Glomerular visceral epithelial cell (primary cell): ENCODE data around the gene TRIM47.
"Not testable (repeated sequence)": the region's sequence is repeated elsewhere in the genome, so short reads cannot be mapped to it uniquely, and the experiment has no call there.

ENCODE experiments used
- DNase-seq: peaks from one replicate; pipeline ENCODE4 v3.0.0-alpha.2; 2016; ENCODE audit errors: extremely low spot score

Gene TRIM47

GRCh38 chr17:75891605-75892555 lies 13.5 kb upstream of the TRIM47 start:
- DNase-seq, result no peak

- no peak for DNase-seq
Measured at GRCh38 chr17:75891022-75891604, 12.7 kb upstream of the TRIM47 start.

GRCh38 chr17:75889454-75889853 lies 11.1 kb upstream of the TRIM47 start:
- no peak for DNase-seq

- DNase-seq, result no peak
Measured at GRCh38 chr17:75888484-75888883, 10.1 kb upstream of the TRIM47 start.

GRCh38 chr17:75885860-75886259 lies 7.5 kb upstream of the TRIM47 start:
- DNase-seq, result not testable (repeated sequence)

- DNase-seq, result no peak
Measured at GRCh38 chr17:75885431-75885830, 7.0 kb upstream of the TRIM47 start.

- DNase-seq, result no peak
Measured at GRCh38 chr17:75881678-75882454, 3.5 kb upstream of the TRIM47 start.

GRCh38 chr17:75880266-75880665 lies 1.9 kb upstream of the TRIM47 start:
- DNase-seq, result no peak

GRCh38 chr17:75877752-75878173 lies 618 bp downstream of the TRIM47 start:
- DNase-seq, result peak; percentile 73

- peak; percentile 97 for DNase-seq
Measured at GRCh38 chr17:75876938-75877751, 1.2 kb downstream of the TRIM47 start.

GRCh38 chr17:75876190-75876937 lies 2.0 kb downstream of the TRIM47 start:
- DNase-seq, result peak; percentile 81

GRCh38 chr17:75875940-75876189 lies 2.5 kb downstream of the TRIM47 start:
- no peak for DNase-seq

GRCh38 chr17:75875182-75875939 lies 3.0 kb downstream of the TRIM47 start:
- DNase-seq, result no peak

- no peak for DNase-seq
Measured at GRCh38 chr17:75874323-75875181, 3.8 kb downstream of the TRIM47 start.

GRCh38 chr17:75873587-75874322 lies 4.6 kb downstream of the TRIM47 start:
- DNase-seq, result no peak

- DNase-seq, result peak; percentile 79
Measured at GRCh38 chr17:75872434-75873351, 5.7 kb downstream of the TRIM47 start.

- DNase-seq, result not testable (repeated sequence)
Measured at GRCh38 chr17:75870228-75870627, 8.2 kb downstream of the TRIM47 start.
